Measurements from ENCODE around the gene HTT. TPM values are rescaled to one million over a fixed set of nuclear protein-coding genes. Genes with fewer than 3 reads are reported as not detected.
A peak's percentile ranks its signal among the peaks of the same experiment; 100 is the strongest.

The HTT gene
- total RNA-seq, 1 donor from 2014 or later = 73.6 TPM

DNA sequence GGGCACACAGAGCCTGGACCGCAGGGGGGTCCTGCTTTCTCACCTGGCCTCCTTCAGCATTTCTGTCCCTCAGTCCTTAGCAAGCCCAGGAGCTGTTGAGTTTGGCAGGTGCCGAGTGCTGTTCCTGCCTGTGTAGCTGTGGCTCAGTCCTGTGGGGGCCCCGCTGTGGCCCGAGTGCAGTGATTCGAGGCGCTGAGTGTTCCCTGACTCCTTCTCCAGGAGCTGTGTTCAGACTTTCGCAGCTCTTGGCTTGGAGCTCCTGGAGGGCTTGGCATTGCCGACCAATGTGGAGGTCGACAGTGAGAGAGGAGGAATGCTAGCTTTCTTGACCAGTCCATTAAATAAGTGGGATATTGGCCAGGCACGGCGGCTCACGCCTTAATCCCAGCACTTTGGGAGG is 124.4 kb downstream of the HTT start:
- no peak for TF ChIP-seq CTCF (IDR thresholded peaks at IDR 0.05; ENCODE audit: unreplicated experiment)
- peaks cover 1% of the 10 kb centered on the region for H3K4me1 Mint-ChIP-seq
- H3K27me3 Mint-ChIP-seq (ENCODE audit: low read depth) = no peaks in the 10 kb centered on the region
- H3K4me3 Mint-ChIP-seq = no peak overlapping the region
- no peaks in the 10 kb centered on the region for H3K9me3 Mint-ChIP-seq
- no peak overlapping the region for H3K27ac Mint-ChIP-seq
- peaks cover 15% of the 10 kb centered on the region for H3K36me3 Mint-ChIP-seq
- no peak for DNase-seq (ENCODE audit: low spot score in 2 of 2, unreplicated experiment in 2 of 2)

DNA sequence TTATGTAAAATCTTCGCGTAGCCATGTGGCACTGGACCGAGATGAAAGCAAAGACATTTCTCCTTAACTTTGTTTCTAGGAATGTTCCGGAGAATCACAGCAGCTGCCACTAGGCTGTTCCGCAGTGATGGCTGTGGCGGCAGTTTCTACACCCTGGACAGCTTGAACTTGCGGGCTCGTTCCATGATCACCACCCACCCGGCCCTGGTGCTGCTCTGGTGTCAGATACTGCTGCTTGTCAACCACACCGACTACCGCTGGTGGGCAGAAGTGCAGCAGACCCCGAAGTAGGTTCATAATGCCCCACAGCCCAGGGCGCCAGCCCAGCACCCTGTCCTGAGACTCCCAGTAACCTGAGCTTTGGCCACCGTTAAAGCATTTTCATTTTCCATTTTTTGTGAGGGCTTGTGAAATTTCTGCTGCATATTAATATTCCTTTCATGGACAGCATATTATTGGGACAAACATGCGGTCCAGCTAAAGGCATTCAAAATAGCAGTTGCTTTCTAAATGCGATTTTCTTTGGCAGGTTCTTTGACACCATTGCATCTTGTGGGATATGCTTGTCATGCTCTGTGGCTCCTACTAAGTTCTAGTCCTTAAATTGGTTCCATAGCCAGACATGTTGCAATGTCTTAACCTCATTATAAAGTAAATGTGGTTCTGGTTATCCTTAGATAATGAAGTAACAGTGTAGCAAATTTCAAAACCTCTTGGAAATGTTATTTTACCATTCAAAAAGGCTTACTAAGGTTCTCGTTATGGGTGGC is 125.4 kb downstream of the HTT start:
- no peaks in the 10 kb centered on the region for H3K9me3 Mint-ChIP-seq
- H3K27me3 Mint-ChIP-seq (ENCODE audit: low read depth) = no peaks in the 10 kb centered on the region
- H3K4me1 Mint-ChIP-seq = peaks cover 1% of the 10 kb centered on the region
- H3K4me3 Mint-ChIP-seq = no peak overlapping the region
- no peak for TF ChIP-seq CTCF (IDR thresholded peaks at IDR 0.05; ENCODE audit: unreplicated experiment)
- no peak overlapping the region for H3K27ac Mint-ChIP-seq
- DNase-seq (ENCODE audit: low spot score in 2 of 2, unreplicated experiment in 2 of 2) = no peak
- peaks cover 15% of the 10 kb centered on the region for H3K36me3 Mint-ChIP-seq

DNA sequence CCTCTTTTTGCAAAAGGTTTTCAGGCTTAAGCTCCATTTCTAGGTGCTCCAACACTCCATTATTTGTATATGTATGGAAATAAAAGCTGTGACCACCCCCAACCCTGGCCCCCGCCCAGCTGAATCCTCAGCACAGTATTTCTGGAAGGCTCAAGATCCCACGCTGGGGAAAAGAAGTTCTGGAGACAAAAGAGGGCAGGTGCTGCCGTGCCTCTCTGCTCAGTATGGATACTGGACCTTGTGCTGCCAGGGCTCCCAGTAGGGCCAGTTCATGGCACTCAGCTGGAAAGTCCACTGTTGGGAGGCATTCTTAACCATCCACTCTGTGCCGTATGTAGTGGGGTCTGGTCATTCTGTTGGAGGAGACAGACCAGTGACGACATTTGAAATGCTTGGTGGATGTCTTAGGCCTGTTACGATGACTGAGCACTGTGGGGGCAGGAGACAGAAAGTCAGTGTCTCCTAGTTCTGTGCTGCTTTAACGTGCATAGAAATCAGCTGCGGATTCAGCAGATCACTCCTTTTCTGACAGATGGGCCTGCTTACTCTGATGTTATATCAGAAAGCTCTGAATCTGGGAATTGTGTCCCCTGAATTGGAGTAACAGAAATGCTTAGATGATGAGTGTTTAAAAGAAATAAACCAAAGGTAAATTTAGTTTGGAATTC is 126.1 kb downstream of the HTT start:
- H3K36me3 Mint-ChIP-seq = peaks cover 13% of the 10 kb centered on the region
- TF ChIP-seq CTCF (IDR thresholded peaks at IDR 0.05; ENCODE audit: unreplicated experiment) = no peak
- no peaks in the 10 kb centered on the region for H3K27me3 Mint-ChIP-seq (ENCODE audit: low read depth)
- no peak for DNase-seq (ENCODE audit: low spot score in 2 of 2, unreplicated experiment in 2 of 2)
- peaks cover 1% of the 10 kb centered on the region for H3K4me1 Mint-ChIP-seq
- no peak overlapping the region for H3K27ac Mint-ChIP-seq
- no peak overlapping the region for H3K4me3 Mint-ChIP-seq
- no peaks in the 10 kb centered on the region for H3K9me3 Mint-ChIP-seq

DNA sequence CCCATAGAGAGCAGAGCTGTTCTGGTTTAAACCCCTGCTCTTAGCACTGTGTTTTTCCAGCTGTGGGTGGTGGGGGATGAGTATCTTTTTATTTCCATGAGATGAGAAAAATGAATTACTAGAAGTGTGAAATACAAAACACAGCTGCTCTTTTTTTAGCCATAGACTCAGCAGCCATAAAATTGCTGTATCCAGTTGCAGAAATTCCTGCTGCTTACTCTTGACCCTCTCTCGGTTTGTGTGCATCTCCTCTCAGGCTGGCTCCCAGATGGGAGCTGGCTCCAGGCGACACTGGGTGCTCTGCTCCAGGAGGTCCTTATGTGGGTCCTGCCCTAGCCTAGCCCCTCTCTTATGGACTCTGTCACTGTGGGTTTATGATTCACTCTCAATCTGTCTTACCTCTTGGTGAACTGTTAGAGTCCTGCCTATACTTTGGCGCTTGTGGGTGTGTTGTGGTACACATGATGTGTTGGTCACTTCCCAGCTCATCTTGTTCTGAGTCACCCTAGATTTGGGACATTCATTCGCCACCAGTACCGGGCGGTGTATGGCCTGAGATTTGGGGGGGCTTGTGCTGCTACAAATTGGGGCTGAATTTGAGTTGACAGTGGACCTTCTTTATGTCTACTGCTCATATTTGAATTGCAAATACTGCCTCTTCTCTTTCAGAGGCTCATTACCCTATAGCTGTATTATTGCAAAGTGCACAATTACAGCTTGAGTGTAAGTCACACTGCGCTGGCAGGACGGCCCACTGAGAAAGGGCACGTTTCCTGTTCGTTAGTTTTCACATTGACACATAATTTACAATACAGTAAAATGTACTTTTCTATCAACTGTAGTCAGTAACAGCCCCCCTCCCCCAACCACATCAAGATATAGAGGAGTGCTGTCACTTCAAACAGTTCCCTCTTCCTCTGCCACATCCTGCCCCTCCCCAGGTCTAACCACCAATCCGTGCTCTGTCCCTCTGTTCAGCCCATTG is 127.5 kb downstream of the HTT start:
- no peaks in the 10 kb centered on the region for H3K9me3 Mint-ChIP-seq
- peak overlapping the region; percentile 76 for H3K27ac Mint-ChIP-seq
- no peaks in the 10 kb centered on the region for H3K27me3 Mint-ChIP-seq (ENCODE audit: low read depth)
- peaks cover 1% of the 10 kb centered on the region for H3K4me1 Mint-ChIP-seq
- no peak overlapping the region for H3K4me3 Mint-ChIP-seq
- no peak for TF ChIP-seq CTCF (IDR thresholded peaks at IDR 0.05; ENCODE audit: unreplicated experiment)
- no peak for DNase-seq (ENCODE audit: low spot score in 2 of 2, unreplicated experiment in 2 of 2)
- H3K36me3 Mint-ChIP-seq = peaks cover 17% of the 10 kb centered on the region

Data from mesothelial cell of epicardium (in vitro differentiated cells).